BLaER1 treated with 17β-estradiol and CSF1 and Interleukin-3, amounts not matched to agents 10 nM and 100 nM (cell line): ENCODE results near the gene GOLGA8O.
"Not testable (repeated sequence)": the region's sequence is repeated elsewhere in the genome, so short reads cannot be mapped to it uniquely, and the experiment has no call there.

Experiments used
- H3K27ac ChIP-seq, 11 experiments: shearing (Covaris generic); formaldehyde crosslinking; 2 replicates each; pipeline ENCODE4 v1.8.1; 2022
- H3K27me3 ChIP-seq, 11 experiments: shearing (Covaris generic); formaldehyde crosslinking; 2 replicates each; pipeline ENCODE4 v1.8.1; 2022
- H3K36me3 ChIP-seq, 11 experiments: shearing (Covaris generic); formaldehyde crosslinking; 2 replicates each; pipeline ENCODE4 v1.8.1; 2022
- H3K4me1 ChIP-seq, 10 experiments: shearing (Covaris generic); formaldehyde crosslinking; 2 replicates each; pipeline ENCODE4 v1.8.1; 2022
- H3K4me2 ChIP-seq, 11 experiments: shearing (Covaris generic); formaldehyde crosslinking; 2 replicates each; pipeline ENCODE4 v1.8.1; 2022
- H3K4me3 ChIP-seq, 10 experiments: shearing (Covaris generic); formaldehyde crosslinking; 2 replicates each; pipeline ENCODE4 v1.8.1; 2022
- H3K9ac ChIP-seq, 11 experiments: shearing (Covaris generic); formaldehyde crosslinking; 2 replicates each; pipeline ENCODE4 v1.8.1; 2022
- H3K9me3 ChIP-seq, 11 experiments: shearing (Covaris generic); formaldehyde crosslinking; replicated peaks in 1 of 11; 2 replicates each; pipeline ENCODE4 v1.8.1; 2022
- H4K20me1 ChIP-seq, 11 experiments: shearing (Covaris generic); formaldehyde crosslinking; 2 replicates each; pipeline ENCODE4 v1.8.1; 2022

The GOLGA8O gene, protein sequence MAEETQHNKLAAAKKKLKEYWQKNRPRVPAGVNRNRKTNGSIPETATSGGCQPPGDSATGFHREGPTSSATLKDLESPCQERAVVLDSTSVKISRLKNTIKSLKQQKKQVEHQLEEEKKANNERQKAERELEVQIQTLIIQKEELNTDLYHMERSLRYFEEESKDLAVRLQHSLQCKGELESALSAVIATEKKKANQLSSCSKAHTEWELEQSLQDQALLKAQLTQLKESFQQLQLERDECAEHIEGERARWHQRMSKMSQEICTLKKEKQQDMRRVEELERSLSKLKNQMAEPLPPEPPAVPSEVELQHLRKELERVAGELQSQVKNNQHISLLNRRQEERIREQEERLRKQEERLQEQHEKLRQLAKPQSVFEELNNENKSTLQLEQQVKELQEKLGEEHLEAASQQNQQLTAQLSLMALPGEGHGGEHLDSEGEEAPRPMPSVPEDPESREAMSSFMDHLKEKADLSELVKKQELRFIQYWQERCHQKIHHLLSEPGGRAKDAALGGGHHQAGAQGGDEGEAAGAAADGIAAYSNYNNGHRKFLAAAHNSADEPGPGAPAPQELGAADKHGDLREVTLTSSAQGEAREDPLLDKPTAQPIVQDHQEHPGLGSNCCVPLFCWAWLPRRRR

DNA sequence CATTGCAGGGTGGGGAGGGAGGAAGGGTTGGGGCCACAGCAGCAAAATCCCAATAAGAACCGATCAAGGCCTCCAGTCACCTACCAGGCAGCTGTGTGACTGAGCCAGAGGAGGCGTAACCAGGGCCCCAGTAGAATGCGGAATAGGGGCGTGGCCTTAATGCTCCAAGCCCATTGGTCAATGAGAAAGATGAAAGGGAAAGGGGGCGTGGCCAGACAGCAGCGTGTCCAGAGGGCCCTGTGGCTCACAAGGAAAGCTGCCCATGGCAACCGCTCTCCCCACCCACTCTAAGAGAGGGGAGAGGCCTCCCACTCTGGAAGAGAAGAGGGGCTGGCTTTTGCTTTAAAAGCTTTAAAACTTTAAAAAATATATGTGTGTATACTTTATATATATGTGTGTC, at the start of gene GOLGA8O:
TSS of gene GOLGA8O (minus strand) at position 101 of the 400 bp plus-strand sequence. CDS start at position 3, 98 bp downstream.
- not testable (repeated sequence) for H3K4me2 ChIP-seq, H3K9me3 ChIP-seq, H3K27me3 ChIP-seq, H3K36me3 ChIP-seq, H3K4me3 ChIP-seq, H4K20me1 ChIP-seq, H3K9ac ChIP-seq, H3K27ac ChIP-seq, H3K4me1 ChIP-seq

DNA sequence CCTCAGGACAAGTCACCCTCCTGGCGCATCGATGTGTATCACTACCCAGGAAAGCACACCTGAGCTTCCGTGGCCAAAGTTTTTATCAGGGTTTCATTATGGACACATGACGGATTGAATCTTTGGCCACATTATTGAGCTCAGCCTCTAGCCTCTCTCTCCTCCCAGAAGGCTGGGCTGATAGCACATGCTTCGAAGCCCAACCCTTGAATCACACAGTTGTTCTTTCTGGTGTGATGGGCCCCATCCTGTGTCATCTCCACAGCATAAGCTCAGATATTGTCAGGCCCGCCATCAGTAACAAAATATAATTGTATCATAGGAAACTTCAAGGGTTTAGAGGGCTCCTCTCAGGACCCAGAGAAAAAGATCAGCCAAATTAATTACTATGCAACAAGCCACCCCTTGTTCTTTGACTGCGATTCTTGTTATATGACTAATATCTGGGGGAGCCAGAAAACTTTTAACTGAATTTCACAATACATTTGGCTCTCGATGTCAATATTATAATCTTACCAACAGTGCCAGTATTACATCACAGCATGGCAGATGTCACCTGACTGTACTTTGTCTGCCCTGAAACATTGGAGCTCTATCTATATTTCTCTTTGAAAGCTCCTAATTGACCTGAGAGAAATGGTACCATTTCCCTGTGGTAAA, 48.8 kb upstream of the GOLGA8O start:
- H4K20me1 ChIP-seq, H3K4me1 ChIP-seq, H3K36me3 ChIP-seq, H3K4me3 ChIP-seq, H3K9ac ChIP-seq, H3K9me3 ChIP-seq, H3K4me2 ChIP-seq, H3K27me3 ChIP-seq, H3K27ac ChIP-seq: not testable (repeated sequence)

DNA sequence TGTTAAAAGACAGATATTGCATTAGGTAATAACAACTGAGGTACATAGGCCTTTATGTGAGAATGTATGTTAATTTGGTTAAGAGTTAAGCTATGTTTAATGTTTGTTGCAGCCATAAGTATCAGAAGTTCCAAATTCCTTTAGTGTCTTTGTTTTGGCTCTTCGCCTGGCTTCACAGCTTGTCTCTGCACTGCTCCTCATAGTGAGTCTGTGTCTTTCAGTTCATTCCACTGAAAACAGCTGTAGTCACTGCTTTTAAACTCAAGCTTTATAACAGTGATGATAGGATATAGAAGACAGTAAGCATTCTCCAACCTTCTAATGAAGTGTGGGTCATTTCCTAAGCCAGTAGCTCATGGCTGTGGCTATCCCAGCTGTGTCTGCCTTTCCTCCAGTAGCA, 47.5 kb upstream of the GOLGA8O start:
- not testable (repeated sequence) for H3K27me3 ChIP-seq, H3K36me3 ChIP-seq, H3K4me1 ChIP-seq, H4K20me1 ChIP-seq, H3K9me3 ChIP-seq, H3K27ac ChIP-seq, H3K4me2 ChIP-seq, H3K4me3 ChIP-seq, H3K9ac ChIP-seq

DNA sequence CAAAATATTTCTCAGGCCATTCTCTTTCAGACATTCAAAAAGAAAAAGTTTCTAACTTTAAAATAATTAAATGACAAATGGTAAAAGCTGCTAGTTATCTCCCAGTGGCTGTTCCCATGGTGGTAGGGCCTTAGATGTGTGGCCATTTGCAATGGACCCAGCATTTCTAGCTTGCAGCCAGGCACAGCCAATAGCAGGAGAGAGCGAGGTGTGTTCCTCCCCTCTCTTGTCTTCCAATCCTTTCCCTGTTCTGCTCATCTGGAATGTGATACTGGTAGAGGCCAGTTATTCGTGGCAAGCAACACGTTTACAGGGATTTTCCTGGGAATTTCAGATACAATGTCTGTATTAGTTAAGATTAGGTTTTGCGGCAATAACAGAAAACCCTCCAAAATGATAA, 37.3 kb upstream of the GOLGA8O start:
- not testable (repeated sequence) for H3K36me3 ChIP-seq, H4K20me1 ChIP-seq, H3K4me2 ChIP-seq, H3K9me3 ChIP-seq, H3K4me3 ChIP-seq, H3K9ac ChIP-seq, H3K27ac ChIP-seq, H3K4me1 ChIP-seq, H3K27me3 ChIP-seq

DNA sequence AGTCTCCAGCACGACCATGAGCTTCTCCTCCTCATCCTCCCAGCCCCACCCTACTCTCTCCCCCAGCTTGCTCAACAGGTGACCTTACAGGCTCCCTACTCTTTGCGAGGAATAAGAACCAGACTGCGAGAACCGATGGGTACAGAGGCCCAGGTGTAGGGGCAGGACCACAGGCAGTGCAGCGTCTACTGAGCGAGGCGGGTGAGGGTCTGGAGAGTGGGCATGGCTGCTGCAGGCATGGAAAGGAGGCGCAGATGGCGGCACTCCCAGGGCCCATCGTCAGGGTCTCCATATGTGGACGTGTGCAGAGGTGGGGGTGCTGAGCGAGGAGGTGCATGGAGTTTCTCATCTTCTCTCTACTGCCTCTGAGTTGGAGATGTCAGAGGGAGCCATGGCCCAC, 31.0 kb upstream of the GOLGA8O start:
- H3K9ac ChIP-seq, H3K4me2 ChIP-seq, H3K27ac ChIP-seq, H3K27me3 ChIP-seq, H4K20me1 ChIP-seq, H3K4me1 ChIP-seq, H3K36me3 ChIP-seq, H3K4me3 ChIP-seq, H3K9me3 ChIP-seq: not testable (repeated sequence)

DNA sequence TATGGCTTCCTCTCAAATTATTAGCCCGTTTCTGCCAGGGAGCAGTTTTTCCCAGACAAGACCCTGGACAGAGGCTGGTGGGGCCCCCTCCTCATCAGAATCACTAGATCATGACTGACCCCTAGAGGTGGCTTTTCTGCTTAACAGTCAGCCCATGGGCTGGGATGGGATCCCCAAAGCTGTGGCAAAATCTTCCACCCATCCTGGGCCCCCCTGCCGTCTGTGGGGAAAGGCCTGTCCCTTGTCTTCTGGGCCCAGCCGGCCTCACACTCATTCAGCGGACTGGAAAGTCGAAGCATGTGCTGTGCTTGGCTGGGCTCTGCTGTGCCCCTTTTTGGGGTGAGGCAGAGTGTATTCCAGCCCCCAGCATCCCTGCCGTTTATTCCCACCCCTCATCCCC, 27.9 kb upstream of the GOLGA8O start:
- not testable (repeated sequence) for H3K4me1 ChIP-seq

DNA sequence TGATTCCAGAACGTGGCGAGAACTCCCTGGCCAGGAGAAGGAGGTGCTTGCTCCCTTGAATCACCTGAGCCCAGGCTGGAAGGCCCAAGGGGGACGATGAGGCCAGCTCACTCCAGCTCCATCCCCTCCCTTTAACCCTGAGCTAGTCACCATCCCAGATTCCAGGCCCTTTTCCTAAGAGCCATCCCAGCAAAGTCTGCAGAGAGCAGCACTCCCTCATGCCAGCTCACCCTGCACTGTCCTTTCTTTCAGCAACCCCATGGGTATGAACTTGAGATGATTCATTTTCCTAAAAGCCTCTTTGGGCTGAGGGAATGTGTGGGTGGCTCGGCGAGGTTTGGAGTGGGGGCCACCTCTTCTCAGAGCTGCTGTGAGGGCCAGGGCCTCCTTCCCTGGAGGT, 26.2 kb upstream of the GOLGA8O start:
- H3K27ac ChIP-seq, H3K4me1 ChIP-seq, H3K27me3 ChIP-seq, H3K4me3 ChIP-seq, H3K9ac ChIP-seq, H3K9me3 ChIP-seq, H4K20me1 ChIP-seq, H3K36me3 ChIP-seq, H3K4me2 ChIP-seq: not testable (repeated sequence)

More for the DNA sequence above, 27.9 kb upstream of the GOLGA8O start:
- H3K27me3 ChIP-seq, H3K27ac ChIP-seq, H4K20me1 ChIP-seq, H3K36me3 ChIP-seq, H3K4me2 ChIP-seq, H3K9me3 ChIP-seq, H3K4me3 ChIP-seq, H3K9ac ChIP-seq: not testable (repeated sequence)

DNA sequence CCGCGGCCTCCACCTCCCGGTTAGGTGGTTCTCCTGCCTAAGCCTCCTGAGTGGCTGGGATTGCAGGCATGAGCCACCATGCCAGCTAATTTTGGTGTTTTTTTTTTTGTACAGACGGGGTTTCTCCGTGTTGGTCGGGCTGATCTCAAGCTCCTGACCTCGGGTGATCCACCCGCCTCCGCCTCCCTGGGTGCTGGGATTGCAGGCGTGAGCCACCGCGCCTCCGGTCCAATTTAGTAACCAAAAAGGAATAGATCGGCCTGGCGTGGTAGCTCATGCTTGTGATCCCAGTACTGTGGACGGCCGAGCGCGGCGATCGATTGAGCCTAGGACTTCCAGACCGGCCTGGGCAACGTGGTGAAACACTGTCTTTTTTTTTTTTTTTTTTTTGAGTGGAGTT, 12.6 kb upstream of the GOLGA8O start:
- H3K36me3 ChIP-seq, H3K4me1 ChIP-seq, H3K4me3 ChIP-seq, H3K4me2 ChIP-seq, H3K9me3 ChIP-seq, H4K20me1 ChIP-seq, H3K27me3 ChIP-seq, H3K27ac ChIP-seq, H3K9ac ChIP-seq: not testable (repeated sequence)

DNA sequence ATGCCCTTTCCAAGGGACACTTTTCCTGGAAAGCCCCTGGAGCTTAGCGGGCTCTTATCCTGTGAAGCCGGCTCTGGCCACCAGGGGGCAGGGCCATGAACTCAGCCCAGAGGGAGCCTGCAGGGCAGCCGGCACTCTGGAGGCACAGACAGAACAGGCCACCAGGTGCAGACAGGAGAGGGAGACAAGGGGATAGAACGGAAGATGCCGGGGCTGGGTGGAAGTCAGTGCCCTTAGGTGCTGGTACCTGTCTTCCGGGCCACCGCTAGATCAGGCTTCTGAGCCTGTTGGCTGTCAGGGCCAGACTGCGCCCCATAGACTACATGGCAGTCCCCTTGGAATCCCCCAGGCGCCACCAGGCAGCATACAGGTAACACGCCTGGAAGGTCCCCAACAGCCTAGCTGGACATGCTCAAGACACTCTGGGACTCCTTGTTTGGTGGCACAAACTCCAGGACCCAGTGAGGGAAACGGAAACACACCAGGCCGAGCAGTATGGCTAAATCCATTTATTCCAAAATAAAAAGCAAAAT, 14.9 kb downstream of the GOLGA8O start:
- H3K36me3 ChIP-seq, H3K4me1 ChIP-seq, H3K27me3 ChIP-seq, H3K4me3 ChIP-seq, H3K9ac ChIP-seq, H4K20me1 ChIP-seq, H3K4me2 ChIP-seq, H3K9me3 ChIP-seq, H3K27ac ChIP-seq: not testable (repeated sequence)

DNA sequence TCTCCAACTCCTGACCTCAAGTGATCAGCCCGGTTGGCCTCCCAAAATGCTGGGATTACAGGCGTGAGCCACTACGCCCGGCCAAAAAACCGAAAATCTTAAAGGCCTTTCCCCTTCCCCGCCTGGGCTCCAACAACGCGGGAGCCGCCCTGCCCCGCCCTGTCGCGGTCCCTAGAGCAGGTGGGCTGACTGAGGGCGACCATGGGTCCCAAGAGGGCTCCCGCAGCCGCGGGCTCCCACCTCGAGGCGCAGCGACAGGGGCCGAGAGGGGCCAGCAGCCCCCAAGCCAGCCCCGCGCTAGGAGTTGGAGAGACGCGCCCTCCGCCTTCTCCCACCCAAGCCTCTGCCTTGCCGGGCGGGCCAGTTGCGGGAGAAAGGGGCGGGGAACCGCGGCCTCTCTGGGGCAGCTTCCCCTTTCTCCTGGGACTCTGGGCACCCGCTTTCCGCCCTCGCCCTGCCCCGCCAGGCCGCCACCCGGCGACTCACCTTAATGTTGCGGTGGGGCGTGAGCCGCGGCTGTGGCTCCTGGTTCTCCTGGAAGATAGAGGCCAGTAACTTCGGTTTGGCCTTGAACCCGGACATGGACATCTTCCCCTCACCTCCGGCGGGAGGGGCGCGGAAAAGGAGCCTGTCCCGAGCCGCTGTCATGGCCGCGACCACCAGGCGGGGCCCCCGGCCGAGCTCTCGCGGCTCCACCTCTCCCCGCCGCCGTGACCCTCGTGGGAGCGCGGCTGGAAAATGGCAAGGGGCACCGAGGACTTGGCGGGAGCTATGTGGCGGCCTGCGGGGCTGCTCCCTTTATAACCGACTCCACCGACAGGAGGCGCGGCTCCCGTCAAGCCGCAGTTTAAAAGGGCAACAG, 21.1 kb downstream of the GOLGA8O start:
- H3K36me3 ChIP-seq, H3K27me3 ChIP-seq, H3K4me1 ChIP-seq, H3K9ac ChIP-seq, H3K9me3 ChIP-seq, H3K4me3 ChIP-seq, H4K20me1 ChIP-seq, H3K4me2 ChIP-seq, H3K27ac ChIP-seq: not testable (repeated sequence)

DNA sequence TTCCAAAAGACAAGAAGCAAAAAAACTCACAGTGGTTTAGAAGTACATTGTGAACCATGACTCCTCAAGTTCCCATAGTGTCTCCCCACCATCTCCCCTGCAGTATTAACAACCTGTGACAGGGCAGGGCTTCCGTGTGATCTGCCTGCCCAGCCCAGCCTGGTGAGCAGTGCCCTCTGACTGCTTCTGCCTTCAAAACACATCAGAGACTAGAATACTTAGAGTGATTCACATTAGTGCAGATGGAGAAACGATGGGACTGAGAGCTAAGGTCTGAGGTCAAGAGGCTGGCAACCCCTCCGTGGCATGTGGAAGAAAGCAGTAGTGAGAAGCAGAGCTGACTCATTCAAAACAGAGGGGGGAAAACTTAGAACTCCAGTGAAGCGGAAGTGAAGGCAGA, 27.8 kb downstream of the GOLGA8O start:
- H3K9me3 ChIP-seq, H3K4me3 ChIP-seq, H3K9ac ChIP-seq, H3K4me1 ChIP-seq, H3K27ac ChIP-seq, H4K20me1 ChIP-seq, H3K4me2 ChIP-seq, H3K36me3 ChIP-seq, H3K27me3 ChIP-seq: not testable (repeated sequence)

DNA sequence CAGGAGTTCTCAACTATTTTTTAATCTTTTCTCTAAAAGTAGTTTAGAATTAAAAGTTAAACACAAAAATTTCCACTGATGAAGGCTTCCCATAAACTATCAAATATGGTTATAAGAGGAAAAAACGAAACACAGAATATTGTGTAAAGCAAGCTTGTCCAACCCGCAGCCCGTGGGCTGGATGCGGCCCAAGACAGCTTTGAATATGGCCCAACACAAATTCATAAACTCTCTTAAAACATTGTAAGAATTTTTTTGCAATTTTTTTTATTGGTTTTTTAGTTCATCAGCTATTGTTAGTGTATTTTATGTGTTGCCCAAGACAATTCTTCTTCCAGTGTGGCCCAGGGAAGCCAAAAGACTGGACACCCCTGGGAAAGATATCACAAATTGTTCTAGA, 28.9 kb downstream of the GOLGA8O start:
- not testable (repeated sequence) for H3K36me3 ChIP-seq, H3K27ac ChIP-seq, H3K27me3 ChIP-seq, H4K20me1 ChIP-seq, H3K4me2 ChIP-seq, H3K4me1 ChIP-seq, H3K4me3 ChIP-seq, H3K9me3 ChIP-seq, H3K9ac ChIP-seq

DNA sequence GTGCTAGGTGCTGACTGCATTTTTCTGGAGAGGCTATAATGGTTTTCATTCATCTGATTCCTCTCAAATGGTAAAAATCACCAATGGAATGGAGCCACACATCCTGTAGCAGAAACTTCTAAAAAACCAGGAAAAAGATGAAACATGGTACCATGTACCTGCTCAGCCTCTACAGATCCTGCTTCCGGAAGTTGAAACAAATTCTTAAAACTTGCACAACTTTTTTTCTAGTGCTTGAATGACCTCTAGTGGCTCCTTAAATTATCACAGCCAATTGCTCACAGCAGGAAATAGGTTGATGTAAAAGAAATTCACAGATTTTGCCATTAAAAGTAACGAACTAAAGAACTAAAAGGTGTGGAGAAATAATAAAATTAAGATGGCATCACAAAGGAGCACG, 47.5 kb downstream of the GOLGA8O start:
- not testable (repeated sequence) for H3K4me2 ChIP-seq, H3K27ac ChIP-seq, H3K9ac ChIP-seq, H3K4me1 ChIP-seq, H3K36me3 ChIP-seq, H4K20me1 ChIP-seq, H3K27me3 ChIP-seq, H3K4me3 ChIP-seq, H3K9me3 ChIP-seq
